GM21360 (cell line): ENCODE results near the gene ASXL2.
"Not testable (repeated sequence)": the region's sequence is repeated elsewhere in the genome, so short reads cannot be mapped to it uniquely, and the experiment has no call there.

ENCODE experiments used
- ATAC-seq: cut with Tn5 transposase; IDR thresholded peaks from one replicate; pipeline ENCODE4 v1.9.1; 2021; ENCODE audit warnings: mild to moderate bottlenecking, moderate library complexity; ENCODE audit not compliant: unreplicated experiment

ASXL2 gene

DNA sequence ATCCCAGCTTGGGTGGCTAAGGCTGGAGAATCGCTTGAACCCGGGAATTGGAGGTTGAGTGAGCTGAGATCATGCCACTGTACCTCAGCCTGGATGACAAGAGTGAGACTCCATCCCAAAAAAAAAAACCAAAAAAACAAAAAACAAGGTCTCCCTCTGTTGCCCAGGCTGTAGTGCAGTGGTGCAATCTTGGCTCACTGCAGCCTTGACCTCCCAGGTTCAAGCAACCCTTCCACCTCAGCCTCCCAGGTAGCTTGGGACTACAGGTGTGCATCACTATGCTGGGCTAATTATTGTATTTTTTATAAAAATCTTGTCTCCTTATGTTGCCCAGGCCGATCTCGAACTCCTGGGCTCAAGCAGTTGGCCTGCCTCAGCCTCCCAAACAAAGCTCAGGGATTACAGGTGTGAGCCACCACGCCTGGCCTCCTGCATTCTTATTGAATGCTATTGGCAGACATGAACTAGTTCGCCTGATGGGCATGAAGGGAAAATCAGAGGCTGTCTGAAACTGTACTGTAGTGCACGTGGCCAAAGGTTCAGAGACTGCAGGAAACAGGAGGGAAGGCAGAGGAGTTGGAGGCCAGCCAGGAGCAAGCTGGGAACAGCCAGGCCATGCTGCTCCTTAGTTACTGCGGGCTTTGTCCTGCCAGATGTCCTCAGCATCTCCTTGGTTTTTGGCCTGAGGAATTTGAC is 16.0 kb upstream of the ASXL2 start:
- ATAC-seq, result no peak

DNA sequence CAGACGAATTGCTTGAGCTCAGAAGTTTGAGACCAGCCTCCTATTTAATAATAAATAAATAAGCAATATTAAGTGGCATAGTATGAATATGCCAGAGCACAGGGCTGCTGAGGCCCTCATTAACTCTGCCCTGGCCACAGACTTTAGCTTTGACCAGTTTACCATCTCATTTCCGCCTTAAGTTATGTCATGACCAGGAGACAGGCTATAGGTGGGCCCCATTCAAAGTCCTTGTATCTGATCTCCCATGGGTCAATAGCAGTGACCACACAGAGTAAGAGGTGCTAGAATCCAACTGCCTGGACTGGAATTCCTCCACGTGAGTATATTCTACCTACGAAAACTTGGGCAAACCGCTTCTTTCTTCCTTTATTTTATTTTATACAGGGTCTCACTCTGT is 13.4 kb upstream of the ASXL2 start:
- no peak for ATAC-seq

DNA sequence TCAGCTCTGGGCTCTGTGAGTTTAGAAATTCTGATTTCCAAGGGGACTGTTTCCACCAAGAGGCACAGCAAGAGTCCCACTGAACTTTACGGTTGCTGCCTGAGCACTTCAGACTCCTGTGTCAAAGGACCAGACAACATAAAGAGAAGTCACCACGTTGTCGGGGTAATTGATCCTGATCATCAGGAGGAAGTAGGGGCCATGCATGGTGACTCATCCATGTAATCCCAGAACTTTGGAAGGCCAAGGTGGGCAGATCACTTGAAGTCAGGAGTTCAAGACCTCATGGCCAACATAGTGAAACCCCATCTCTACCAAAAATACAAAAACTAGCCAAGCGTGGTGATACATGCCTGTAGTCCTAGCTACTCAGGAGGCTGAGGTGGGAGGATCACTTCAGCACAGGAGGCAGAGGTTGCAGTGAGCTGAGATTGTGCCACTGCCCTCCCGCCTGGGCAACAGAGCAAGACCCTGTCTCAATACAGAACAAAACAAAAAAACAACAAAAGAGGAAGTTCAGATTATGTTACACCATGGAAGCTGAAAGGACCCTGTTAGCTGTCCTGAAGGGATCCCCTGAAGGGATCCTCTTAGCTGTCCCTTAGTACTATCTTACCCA is 9.4 kb upstream of the ASXL2 start:
- no peak for ATAC-seq

DNA sequence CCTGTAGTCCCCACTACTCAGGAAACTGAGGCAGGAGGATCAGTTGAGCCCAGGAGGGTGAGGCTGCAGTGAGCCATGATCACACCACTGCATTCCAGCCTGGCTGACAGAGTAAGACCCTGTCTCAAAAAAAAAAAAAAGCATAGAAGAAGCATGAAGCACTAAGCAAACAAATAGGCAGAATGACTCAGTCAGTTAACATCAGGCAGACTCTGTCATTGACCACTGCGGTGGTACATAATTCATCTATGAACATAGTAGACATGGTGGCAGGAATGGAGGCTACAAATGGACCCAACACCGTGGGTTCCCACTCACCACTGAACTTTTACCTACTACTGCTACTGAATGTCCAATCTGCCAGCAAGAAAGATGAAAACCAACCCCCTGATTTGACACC is 7.6 kb upstream of the ASXL2 start:
- no peak for ATAC-seq

DNA sequence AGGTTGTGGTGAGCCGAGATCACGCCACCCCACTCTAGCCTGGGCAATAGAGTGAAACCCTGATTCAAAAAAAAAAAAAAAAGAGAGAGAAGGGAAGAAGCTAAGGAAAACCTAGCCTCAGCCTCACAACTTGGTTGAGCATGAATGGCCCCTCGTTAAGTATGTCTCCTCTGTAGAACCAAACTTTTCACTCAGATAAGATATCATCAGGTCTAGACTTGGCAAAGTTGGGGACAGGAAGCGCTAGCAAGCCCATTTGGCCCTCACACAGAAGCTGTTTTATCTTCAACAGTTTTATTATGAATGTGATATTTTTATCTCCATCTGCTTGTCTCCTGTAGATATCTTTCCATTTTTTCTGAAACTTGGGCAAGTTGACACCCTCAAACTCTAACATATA is 3.5 kb upstream of the ASXL2 start:
- ATAC-seq, result no peak

DNA sequence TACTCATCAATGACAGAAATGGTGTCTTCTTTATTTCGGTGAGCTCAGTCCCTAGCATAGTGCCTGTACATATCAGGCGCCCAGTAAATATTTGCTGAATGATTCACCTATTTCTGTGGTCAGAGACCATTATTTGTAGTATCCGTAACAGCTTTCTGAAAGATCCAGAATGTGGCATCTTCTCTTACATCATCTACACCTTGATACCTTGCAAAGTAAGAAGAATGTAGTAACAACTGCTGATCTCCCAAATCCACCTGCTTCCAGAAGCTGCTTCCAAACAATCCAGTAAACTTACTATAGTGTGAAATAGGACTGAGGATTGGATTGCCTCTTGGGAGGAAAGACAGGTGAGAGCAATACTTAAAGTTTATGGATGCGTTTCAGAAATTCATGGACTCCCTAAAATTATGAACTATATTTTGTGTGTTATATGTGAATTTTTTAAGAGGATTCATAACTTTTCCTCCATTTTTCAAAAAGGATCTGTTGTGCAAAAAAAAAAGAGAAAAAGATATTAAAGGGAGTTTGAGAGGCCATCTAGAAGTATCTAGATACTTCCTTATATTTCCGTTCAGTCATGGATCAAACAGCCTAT is 945 bp upstream of the ASXL2 start:
- no peak for ATAC-seq

DNA sequence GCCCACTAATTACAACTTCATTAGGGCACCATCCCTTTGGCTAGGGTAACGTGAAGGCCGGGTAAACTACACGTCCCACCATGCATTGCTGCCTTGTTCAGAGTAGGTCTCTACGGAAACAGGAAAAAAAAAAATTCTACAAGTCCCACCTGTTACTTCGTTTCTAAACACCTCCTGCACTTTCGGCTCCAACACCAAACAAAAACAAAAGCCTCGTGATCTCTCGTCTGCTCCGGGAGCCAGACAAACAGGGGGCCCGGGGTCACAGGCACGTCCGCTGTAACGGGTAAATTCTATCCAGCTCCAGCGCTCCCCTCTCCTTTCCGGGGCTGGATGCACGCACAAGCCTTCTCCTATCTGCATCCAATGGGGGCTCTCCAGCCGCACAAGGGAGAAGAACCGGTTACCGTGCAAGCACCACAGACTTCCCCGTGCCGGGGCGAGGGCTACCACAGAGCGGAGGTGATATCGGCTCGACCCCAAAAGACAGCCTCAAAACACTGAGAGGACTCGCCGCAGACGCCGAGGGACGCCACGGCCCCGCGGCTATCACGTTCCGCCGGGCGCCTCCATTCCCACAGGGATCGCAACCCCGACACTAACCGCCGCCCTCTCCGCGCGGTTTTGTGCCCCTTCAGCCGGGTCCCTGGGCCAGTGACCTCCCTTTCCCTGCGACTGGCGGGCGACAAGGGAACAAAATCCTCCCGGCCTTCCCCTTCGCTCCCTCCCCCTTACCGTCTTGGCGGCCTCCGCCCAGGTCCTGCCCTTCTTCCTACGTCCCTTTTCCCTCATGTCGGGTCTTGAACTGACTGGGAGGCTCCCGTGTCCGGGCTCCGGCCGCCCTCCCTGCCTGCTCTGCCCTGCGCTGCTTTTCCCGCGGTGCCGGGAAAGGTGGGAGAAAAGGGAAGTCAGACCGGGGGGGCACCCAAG is 591 bp downstream of the ASXL2 start:
- peak; percentile 44 for ATAC-seq

DNA sequence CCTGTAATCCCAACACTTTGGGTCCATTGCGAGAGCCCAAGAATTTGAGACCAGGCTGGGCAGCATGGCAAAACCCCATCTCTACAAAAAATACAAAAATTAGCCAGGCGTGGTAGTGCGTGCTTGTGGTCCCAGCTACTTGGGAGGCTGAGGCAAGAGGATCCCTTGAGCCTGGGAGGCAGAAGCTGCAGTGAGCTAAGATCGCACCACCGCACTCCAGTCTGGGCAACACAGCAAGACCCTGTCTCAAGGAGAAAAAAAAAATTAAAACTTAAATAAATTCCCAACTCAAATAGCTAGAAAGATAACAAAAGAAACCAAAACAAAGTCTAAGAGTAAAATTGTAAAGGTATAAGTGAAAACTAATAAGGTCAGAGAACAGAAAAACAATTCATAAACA is 6.2 kb downstream of the ASXL2 start:
- no peak for ATAC-seq

DNA sequence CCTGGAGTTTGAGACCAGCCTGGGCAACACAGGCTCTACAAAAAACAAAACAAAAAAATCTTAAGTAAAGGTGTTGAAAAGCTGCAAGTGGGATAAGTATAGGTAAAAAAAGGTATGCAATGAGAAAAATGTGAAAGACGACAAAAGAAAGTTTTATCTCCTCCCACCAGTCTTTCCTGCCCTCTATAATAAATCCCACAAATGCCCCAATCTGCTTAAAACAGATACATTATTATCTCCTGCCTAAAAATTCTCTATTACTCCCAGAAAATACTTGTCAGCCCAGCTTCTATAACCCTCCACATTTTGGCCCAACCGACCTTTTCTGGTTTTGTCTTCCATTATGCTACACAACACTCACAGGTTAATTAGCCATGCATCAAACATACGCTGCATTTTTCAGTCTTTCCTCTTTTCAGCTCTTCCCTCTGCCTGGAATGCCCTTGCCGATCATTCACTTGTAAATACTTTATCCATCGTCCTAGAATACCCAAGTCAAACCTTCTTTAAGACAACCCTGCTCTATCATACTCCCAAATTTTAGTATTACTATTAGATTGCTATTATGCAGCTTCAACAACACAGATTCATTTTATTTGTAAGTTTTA is 10.8 kb downstream of the ASXL2 start:
- no peak for ATAC-seq

DNA sequence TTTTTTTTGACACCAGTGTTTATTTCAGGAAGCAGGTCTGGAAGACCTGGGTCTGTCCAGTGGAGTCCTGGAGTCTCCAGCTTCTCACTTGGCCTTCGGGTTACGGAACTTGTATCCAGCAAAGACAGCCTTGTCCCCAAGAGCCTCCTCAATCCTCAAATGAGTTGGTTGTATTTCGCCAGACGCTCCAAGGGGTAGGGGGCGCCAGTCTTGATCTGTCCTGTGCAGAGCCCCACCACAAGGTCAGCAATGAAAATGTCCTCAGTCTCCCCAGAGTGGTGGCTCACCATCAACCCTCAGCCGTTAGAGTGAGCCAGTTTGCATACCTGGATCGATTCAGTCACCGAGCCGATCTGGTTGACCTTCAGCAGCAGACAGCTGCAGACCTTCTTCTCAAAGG is 21.9 kb downstream of the ASXL2 start:
- no peak for ATAC-seq

DNA sequence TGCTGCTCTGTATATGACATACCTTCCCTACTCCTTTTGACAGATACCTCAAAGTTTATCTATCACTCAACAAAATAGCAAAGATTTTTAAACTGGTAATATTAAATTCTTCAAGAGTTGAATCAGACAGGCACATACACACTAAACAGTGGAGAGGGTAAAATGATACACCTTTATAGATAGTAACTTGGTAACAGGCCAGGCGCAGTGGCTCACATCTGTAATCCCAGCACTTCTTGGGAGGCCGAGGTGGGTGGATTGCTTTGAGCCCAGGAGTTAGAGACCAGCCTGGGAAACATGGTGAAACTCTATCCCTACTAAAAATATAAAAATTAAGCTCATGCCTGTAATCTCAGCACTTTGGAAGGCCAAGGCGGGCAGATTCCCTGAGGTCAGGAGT is 23.2 kb downstream of the ASXL2 start:
- no peak for ATAC-seq

DNA sequence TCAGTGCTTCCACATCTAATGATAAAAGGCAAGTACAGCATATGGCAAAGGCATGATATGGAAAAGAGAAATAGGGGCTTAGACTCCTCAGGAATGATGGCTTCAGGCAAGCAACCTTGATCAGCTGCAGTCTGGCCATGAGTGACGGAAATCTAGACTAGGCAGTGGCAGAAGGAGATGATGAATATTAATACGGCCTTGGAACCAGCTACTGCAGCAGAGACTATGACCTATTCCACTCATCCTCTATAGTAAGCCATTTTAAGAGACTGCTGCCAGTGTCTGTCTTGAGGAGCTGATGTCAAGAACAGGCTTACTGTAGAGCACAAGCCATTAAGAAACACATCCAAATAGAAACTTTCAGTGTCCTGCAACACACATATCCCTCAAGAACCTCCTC is 23.7 kb downstream of the ASXL2 start:
- ATAC-seq, result no peak

DNA sequence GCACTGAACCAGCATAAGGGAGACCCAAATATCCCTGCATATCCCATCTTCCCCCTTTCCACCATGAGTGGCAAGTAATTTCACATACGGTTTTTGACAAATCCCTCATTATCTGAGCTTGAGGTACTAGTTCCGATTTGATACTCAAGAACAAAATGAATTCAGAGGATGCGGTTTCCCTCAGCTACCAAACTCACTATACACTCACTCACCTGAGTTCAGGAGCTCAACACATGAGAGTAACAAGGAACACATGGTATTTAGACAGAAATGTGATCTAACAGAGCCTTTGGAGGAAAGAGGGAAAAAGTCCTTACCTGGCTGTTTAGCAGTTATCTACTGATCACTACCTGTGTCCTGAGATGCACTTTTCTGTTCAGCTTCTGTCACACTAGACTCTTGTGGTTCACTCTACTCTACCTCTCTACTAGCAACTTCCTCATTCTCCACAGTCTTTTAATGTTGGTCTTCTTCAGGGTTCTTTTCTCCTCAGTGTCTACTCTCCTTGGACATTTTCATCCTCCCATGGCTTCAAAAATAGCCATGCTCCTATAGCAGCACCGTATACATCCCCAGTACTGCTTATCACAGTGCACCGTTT is 25.1 kb downstream of the ASXL2 start:
- no peak for ATAC-seq

DNA sequence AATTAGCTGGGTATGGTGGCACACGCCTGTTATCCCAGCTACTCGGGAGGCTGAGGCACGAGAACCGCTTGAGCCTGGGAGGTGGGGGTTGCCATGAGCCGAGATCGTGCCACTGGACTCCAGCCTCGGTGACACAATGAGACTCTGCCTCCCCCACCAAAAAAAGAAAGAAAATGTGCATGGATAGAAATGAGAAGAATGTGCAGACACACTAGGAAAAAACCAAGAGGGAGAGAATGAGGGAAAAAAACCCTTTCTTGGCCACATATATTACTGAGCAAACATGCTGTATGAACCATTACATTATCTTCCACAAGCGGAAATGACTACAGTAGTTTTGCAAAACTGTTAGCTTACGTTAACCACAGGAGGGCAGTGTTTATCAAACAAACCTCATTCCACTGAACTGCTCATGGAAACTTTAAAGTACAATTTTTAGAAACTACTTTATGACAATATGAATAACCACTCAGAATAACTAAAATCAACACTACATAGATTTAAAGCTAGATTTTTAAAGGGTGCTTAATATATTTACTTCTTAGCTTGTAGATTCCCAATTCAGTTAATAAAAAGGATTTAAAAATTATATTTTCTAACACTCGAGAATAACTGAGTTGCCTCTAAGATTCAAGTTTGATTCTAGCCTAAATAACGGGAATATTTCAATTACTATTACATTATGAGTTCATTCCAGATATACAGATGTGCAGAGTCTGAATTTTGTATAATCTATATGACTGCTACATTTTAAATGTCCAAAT is 26.4 kb downstream of the ASXL2 start:
- no peak for ATAC-seq

DNA sequence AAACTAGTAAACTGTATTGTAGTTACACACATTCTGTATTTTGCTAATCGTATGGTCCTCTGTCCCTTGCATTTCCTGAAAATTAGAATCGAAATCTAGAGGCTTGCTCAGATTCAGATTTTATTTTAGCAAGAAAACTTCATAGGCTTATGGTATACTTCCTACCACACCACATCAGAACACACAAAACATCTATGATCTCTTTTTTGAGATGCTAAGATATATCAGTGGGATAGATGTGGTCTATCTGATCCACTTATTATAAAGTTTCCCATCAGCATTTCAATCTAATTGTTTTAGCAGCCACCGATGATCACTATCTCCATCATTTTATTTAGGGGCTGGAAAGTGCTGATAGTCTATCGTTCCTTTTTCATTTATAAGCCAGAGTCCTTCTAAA is 27.9 kb downstream of the ASXL2 start:
- ATAC-seq, result not testable (repeated sequence)

DNA sequence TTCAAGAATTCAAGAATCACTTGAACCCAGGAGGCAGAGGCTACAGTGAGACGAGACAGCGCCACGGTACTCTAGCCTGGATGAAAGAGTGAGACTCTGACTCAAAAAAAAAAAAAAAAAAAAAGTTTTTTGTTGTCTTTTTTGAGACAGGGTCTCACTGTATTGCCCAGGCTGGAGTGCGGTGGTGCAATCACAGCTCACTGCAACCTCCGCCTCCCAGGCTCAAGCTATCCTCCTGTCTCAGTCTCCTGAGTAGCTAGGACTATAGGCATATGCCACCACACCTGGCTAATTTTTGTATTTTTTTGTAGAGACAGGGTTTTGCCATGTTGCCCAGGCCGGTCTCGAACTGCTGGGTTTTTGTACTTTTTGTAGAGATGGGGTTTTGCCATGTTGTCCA is 28.9 kb downstream of the ASXL2 start:
- not testable (repeated sequence) for ATAC-seq

DNA sequence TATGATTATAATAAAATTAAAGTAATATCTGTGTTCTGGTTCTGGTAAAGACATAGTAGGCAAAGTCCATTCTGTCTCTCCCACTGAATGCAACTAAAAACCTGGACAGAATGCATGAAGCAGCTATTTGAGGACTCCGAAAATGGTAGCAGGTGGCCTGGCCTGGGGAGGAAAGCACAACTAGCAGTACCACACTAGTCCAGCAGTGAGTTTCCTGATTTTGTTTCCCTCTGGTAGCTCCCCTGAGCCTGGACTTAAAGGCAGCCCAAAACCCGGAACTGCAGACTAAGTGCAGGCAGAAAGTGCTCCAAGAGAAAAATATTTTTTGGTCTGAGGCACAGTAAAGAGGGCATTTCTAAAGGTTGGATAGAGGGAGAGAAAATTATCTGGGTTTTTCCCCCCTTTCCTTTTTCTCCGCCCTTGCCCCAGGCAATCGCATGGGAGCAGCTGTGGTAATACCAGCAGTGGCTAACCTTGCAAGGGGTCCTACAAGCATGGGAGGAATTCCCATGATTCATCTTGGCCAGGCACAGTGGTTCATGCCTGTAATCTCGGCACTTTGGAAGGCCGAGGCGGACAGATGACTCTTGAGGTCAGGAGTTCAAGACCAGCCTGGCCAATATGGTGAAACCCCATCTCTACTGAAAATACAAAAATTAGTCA is 32.3 kb downstream of the ASXL2 start:
- no peak for ATAC-seq

DNA sequence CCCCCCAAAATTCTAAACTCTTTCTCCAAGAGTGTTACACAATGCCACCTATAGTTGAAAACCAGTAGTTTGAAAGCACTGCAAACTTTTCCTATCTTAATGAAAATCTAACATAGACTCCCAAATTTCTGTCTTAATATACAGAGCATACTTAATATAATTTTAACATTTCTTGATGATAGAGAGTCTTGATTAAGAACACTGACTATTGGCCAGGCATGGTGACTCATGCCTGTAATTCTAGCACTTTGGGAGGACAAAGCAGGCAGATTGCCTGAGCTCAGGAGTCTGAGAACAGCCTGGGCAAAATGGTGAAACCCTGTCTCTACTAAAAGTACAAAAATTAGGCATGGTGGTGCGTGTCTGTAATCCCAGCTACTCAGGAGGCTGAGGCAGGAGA is 34.2 kb downstream of the ASXL2 start:
- no peak for ATAC-seq

DNA sequence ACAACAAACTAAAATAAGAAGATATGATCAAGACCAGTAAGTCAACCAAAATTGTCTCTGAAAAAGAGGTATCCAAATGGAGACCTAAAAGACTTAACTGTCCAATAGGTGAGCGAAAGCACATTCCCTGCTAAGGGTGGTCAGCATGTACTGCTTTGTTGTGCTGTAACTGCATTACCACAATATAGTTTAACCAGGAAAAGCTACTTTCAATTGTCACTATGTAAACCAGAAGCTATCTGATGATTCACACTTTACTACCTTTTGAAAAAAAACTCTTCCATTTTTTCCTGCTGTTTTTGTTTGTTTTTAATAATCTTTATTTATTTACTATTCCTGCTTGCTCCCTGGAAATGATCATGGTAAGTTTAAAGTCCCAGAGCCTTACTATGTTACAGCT is 36.1 kb downstream of the ASXL2 start:
- no peak for ATAC-seq
